GM11168 (cell line): ENCODE measurements around the gene SRGAP2C.
"Not testable (repeated sequence)": the region's sequence is repeated elsewhere in the genome, so short reads cannot be mapped to it uniquely, and the experiment has no call there.

Experiments used
- in situ Hi-C: fragments of 300-500 bp; cut with MboI; formaldehyde crosslinking; loops from one replicate; pipeline ENCODE4 v1.12.0; 2022; ENCODE audit warnings: low sequenced_read_pairs; ENCODE audit not compliant: unreplicated experiment

The SRGAP2C gene

DNA sequence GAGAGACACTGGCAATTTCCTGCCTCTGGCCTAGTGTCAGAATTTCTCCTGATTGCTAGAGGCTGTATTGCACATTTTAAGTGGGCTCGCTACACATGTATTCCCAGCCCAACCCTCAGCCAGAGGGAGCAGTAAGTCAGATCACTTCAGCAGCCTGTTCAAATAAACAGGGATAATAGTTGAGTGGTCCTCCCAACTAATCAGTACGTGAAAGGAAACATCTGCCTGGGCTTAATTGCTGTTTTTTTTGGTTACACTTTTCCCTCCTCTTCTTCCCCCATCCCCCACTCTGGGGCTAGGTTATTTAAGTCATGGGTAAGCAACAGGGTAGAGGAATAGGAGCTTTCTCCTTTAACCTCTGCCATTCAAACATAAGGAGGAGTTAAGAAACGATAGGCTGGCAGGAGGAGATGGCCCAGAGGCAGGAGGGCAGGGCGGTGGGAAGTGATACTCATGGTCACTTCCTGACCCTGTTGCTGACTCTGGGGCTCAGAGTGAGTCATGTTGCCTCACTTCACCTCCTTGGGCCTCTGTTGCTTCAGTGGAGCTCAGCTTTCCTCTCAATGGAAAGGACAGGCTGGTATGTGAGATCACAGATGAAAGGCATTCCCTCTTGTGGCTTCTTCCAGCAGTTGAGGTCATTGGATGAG is 177.6 kb downstream of the SRGAP2C start:
- in situ Hi-C loops = not testable (repeated sequence)

DNA sequence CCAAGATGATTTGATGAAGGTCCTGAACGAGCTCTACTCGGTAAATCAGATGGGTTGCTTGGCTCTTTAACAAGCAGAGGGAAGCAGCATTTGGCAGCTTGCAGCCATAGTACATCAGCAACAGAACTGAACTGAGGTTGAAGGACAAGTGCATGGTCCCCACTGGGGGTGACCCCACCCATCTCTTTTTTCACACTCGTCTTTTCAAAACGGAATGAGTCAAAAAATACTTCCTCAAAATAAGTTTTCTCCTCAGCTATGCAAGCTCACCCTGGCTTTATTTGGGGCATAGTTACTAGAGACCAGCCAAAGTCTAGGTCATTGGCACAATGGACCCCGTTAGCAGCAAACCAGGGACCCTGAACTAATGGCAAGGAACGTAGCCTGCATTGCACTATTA is 180.5 kb downstream of the SRGAP2C start:
- in situ Hi-C loops = not testable (repeated sequence)

DNA sequence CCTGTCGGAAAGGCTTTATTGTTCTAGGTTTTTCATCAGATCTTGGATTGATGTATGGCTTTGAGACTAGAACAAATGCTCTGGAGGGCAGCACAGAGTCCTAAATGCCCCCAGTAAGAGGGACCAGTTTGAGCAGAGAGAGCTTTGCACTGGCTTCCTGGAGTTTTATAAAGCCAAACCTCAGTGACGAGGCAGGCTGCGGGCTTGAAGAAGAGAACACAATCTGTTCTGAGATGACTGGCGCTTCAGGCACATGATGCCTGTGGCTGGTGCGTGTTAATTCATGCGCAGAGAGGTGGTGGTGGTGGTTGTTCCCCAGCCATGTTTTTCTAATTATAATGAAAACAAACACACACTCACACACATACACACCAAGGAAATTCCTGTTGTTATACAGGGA is 180.9 kb downstream of the SRGAP2C start:
- in situ Hi-C loops = not testable (repeated sequence)

DNA sequence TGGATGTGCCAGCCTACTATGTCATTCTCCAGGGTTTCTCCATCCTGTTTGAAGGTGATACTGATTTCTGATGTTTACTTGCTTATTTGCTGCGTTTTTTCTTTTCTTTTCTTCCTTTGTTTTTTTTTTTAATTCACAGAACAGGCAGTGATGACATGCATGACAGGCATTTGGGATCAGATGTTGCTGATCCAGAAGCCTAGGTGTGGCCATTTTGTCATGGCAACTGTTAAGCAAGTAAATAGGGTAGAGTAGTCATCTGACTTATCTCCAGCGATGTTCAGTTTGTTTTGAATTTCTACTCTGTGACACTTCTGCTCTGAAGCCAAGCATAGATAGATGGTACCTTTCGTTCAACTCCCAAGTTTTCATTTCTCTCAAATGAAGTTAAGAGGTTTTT is 181.4 kb downstream of the SRGAP2C start:
- in situ Hi-C loops = not testable (repeated sequence)

DNA sequence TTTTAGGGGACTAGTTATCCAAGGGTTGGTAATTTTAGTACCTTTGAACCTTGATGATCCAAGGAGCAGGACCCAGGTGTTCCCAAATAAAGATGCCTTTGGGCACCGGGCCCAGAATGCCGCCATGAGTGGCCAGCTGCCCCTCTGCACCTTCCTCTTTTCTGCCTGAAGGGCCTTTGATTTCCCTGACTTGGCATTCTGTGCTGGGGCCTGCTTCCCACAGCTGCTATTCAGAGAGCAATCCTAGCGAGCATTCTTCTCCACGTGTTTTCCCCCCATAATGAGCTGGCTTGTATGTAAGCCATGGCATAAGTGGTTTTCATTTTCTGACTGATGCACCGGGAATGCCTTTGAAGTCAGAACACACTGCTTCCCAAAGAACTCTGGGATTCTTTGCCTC is 184.1 kb downstream of the SRGAP2C start:
- in situ Hi-C loops = not testable (repeated sequence)

DNA sequence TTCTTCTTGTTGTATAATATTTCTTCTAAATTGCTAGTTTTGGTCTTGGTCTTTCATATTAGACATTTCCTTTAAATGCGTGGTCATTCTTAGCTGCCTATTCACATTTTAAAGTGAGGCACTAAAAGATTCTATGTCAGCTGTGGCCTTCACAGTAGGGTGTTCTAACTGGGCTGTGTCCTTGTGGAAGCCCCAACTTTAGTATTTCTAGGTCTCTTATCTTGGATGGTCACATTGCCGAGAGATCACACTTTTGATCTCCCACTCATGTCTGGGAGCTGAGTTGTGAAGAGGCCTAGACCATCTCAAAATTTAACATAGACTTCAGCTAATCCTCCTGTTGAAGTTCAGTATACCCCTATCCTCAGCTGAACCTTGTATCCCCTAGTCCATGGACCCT is 185.2 kb downstream of the SRGAP2C start:
- in situ Hi-C loops = not testable (repeated sequence)

- in situ Hi-C loops = not testable (repeated sequence)
These were observed 190.1 kb downstream of the SRGAP2C start for GRCh38 chr1:121374851-121375367.

DNA sequence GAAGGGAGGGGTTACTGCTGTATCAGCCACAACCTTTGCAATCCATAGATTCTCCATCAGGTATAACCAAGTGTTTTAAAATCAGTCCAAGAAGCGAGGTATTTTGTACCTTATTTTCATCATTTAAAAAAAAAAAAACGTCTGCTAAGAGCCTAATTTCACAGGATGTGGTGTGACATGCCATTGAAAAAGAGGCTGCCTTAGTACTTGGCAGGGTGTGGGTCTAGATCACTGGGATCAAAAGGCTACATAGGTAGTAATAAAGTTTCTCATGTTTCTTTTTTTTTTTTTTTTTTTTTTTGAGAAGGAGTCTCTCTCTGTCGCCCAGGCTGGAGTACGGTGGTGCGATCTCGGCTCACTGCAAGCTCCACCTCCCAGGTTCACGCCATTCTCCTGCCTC is 192.2 kb downstream of the SRGAP2C start:
- in situ Hi-C loops = not testable (repeated sequence)

GRCh38 chr1:121378757-121379156 is 194.0 kb downstream of the SRGAP2C start:
- in situ Hi-C loops = not testable (repeated sequence)

DNA sequence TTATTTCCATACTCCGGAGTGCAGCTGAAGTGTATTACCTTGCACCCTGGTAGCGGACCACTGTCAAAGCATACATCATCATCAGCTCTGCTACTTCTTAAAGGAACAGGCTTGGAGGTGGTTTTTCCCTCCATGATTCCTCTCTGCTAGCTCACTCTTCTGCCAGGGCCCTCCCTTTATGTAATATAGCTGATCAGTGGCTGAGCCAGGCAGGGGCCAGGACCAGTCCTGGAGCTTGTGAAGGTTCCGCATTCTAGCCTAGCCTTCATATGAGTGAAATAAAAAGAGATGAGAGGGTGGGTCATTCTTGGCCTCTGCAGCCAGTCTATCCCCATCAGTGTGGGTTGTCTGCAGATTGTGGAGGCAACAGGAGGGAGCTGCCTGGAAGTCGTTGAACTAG is 200.0 kb downstream of the SRGAP2C start:
- in situ Hi-C loops = not testable (repeated sequence)

GRCh38 chr1:121385162-121385561 is 200.4 kb downstream of the SRGAP2C start:
- in situ Hi-C loops = not testable (repeated sequence)

DNA sequence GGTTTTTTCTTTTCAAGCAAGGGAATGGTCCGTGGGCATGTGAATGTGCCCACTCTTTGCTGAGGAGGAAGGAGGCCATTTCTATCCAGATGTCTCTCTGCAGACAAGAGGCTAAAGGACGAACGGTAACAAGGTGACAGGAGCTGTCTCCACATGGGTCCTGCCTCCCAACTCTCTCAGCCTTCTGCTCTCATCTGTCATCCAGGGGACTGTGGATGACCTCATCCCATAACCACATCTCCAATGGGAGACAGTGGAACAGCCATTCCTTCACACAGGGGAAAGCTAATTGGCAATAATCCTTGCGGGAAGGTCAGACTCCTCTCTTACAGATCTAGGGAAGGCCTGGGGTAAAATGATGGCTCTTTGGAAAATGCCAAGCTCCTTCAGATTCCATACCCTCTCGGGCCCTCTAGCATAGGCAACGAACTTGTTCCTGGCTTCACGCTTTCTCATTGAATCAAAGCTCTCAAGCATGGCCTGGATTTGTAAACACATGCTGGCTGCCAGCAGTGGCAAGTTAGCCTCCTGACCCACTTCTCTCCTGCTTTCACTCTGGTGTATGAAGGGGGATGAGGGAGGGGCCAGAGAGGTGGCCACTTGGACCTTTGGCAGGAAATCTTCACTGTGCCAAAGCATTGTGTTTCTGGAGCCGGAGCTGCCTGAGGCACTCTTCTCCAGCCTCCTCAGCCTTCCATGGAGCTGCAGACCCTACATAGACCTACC is 201.0 kb downstream of the SRGAP2C start:
- in situ Hi-C loops = not testable (repeated sequence)

DNA sequence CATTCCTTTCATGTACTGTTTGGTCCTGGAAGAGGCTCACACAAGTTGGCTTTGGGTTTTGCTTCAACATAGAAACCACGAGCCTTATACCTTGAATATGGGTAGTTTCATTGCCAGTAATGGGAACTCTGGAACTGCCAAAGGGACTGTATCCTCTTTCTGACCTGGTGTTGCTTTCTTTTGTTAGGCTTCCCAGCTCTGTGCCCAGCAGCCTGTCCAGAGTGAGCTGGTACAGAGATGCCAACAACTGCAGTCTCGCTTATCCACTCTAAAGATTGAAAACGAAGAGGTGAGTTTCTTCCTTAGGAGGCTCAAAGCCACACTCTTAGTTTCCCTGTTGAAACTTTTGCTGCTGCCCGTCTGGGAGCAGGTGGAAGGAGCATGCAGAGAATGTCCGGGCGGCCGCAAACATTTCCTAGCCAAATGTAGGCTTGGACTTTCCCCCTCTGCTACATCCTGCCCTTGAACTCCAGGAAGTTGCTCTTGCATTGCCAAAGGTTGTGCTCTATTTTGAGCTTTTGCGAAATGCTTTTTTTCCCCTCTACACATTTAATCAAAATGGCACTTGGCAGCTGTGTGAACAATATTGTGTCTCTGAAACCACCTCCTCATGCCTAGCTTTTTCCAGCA is 201.7 kb downstream of the SRGAP2C start:
- in situ Hi-C loops = not testable (repeated sequence)

DNA sequence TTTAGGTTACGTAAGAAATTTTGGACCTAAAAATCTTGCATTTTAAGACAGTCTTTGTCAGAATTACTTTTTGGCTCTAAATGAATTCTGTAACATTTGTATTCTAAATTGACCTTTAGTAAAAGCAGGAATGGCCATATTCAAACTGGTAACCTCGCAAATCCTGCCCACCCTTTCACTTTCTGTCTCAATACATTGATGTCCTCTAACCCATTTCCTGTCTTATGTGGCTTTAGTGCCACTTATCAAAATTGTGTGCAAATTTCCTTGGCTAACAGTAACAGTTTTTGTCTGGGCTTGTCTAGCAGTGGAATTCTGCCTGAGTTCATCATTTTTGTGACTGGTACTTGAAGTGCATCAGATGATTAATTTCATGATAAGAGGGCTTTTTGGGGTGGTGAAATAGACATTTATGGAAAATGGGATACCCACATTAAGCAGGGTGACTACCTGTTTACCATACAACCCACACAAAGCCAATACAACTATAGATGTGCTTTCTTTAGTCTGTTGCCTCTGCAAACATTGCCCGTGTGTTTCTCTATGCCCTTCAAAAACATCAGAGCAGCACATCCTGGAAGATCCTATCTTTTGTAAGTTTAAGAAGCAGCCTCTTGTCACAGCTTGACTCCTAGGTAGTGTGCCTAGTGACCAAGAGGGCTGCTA is 205.3 kb downstream of the SRGAP2C start:
- in situ Hi-C loops = not testable (repeated sequence)

DNA sequence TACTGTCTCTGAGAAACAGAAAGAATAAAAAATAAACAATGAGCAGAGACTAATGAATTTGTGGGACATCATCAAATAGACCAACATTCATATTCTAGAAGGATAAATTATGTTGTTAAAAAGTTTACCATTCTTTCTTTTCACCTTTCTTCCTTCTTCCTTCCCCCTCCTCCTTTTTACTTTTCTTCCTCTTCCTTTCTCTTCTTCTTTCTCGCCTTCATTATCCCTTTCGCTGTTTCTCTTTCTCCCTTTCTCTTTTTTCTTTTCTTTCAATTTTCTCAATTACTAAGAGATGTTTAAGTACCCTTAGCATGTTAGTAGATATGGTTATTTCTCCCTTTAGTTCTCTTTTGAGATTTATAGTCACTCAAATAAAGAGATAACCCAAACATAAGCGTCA is 207.4 kb downstream of the SRGAP2C start:
- in situ Hi-C loops = not testable (repeated sequence)

GRCh38 chr1:121395718-121396201 is 211.0 kb downstream of the SRGAP2C start:
- in situ Hi-C loops = not testable (repeated sequence)

GRCh38 chr1:121396335-121397081 is 211.7 kb downstream of the SRGAP2C start:
- in situ Hi-C loops = not testable (repeated sequence)

- in situ Hi-C loops = not testable (repeated sequence)
These were observed 212.3 kb downstream of the SRGAP2C start for GRCh38 chr1:121397101-121397500.

DNA sequence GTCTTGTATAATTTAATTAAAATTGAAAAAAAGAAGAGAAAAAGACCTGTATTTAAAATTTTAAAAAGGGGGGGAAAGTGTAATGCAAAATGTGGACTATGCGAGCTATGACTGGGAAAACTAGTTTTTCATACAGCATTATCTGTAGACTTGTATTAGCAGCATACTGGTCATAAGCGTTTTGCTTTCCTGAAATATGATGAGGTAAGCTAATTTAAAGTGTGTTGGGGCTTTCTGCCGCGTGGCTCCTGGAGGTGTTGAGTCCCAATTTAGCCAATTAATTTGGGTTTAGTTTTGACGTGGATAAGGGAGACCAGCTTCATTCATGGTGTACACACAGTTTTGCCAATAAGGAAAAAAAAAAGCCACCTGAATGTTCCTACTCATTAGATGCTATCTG is 214.4 kb downstream of the SRGAP2C start:
- in situ Hi-C loops = not testable (repeated sequence)

- in situ Hi-C loops = not testable (repeated sequence)
These were observed 215.3 kb downstream of the SRGAP2C start for GRCh38 chr1:121400108-121400507.
